T47D (cell line): Measurements from ENCODE around the gene MRI1.
"Not testable (repeated sequence)": the region's sequence is repeated elsewhere in the genome, so short reads cannot be mapped to it uniquely, and the experiment has no call there.

Source experiments
- DNase-seq, 2 experiments: peaks; one replicate each; pipeline versions ENCODE4 v3.0.0 to v3.0.0-alpha.2; 2011 to 2012; ENCODE audit warnings: low read depth in 1 of 2, low spot score in 1 of 2
- JUND ChIP-seq: IDR thresholded peaks from 2 replicates; pipeline ENCODE4 v1.6.1; 2012; ENCODE audit warnings: low read depth
- in situ Hi-C: cut with HindIII; loops from 2 replicates; pipeline ENCODE4 v1.10.0; 2016; ENCODE audit warnings: low sequenced_read_pairs, low pct_unique_long_range_greater_than_20kb

Gene MRI1

DNA sequence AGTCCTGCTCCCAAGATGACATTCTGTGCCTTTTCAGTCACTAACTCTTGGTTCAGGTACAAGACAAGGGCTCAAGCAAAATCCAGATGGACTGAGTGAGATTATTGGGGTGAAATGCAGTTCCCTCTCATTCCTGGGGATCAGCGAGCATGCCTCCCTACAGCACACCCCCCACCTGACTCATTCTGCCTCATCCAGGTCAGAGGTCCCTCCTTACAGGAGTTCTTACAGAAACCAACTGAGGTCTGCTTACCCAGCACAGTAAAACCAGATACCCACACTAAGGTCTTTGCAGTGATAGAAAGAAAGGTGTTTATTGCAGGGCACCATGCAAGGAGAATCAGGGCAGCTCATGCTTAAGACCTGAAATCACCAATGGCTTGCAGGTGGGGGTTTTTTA is 21.6 kb upstream of the MRI1 start:
- DNase-seq = no peak
- TF ChIP-seq JUND = no peak
- in situ Hi-C loops = no loop called here

DNA sequence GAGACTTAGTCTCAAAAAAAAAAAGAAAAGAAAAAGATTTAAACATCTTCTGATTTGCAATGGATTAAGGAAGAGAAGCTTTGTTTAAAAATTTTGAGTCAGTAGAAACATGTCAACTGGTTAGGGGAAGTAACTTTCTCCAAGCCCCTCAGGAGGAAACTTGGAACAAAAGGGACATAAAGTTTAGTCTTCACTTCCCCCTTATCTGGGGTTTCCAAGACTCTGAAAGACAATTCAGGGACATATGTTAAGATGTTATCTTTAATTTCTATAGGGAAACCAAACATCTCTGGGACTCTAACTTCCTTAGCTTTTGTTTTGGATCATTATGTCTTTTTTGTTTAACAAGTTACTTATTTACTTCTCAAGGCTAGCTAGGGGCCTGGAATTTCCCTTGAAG is 20.1 kb upstream of the MRI1 start:
- TF ChIP-seq JUND = no peak
- DNase-seq = no peak
- in situ Hi-C loops = no loop called here

DNA sequence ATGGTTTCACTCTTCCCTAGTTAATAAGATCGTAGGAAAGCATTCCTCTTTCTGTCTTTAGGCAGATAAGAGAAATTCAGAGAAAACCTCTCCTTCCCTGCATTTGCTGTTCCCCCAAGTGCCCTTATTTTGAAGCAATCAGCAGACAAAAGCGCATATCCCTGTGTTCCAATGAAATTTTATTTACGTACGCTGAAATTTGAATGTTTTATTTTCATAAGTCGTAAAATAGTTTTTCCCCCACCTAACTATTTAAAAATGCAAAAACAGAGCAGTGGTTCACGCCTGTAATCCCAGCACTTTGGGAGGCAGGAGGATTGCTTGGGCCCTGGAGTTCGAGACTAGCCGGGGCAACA is 17.2 kb upstream of the MRI1 start:
- in situ Hi-C loops = no loop called here
- no peak for DNase-seq
- TF ChIP-seq JUND = no peak

DNA sequence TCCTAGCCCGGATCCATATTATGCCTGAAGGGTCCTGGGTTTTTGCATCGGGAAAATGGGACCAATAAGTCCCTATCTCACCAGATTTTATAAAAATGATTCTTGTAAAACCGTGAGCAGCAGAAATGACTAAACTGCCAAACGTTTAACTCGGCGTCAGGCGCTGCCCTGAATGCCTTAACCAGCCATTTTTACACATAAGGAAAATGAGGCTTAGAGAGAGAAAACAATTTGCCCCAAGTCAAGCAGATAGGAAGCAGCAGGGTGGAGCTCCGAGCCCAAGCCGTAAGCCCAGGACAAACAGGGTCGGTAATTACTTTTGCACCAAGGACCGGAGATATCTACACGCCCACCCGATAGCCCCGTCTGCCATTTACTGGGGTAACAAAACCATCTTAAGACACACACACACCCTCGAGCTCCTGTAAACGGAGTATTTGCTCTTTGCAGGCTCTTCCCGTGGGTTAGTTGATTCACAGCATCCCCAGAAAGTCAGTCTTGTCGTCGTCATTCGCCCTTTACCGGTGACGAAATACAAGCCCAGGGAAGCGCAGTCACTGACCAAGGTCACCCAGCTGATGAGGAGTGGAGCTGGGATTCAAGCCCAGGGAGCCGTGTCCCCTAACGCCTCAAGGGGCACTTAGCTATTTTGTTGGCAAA is 16.0 kb upstream of the MRI1 start:
- in situ Hi-C loops = no loop called here
- TF ChIP-seq JUND = no peak
- DNase-seq = peak; percentile 11 to 27

DNA sequence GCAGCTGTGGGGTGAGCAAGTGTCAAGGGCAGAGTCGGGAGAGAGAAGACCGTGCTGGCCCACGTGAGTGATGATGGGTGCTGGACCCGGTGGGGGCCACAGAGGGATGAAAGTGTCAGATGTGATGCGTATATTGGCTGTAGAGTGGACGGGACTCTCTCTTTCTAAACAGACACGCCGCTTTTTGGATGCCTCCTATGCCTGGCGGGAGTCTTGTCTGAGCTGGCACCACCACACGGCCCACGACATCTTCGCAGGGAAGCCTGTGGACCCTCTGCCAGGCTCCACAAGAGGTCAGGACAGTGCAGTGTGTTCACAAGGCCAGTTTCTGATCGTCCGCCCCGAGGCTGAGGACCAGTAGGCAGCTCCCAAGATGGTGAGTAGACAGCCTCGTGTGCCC is 12.9 kb upstream of the MRI1 start:
- in situ Hi-C loops = no loop called here
- no peak for TF ChIP-seq JUND
- no peak for DNase-seq

DNA sequence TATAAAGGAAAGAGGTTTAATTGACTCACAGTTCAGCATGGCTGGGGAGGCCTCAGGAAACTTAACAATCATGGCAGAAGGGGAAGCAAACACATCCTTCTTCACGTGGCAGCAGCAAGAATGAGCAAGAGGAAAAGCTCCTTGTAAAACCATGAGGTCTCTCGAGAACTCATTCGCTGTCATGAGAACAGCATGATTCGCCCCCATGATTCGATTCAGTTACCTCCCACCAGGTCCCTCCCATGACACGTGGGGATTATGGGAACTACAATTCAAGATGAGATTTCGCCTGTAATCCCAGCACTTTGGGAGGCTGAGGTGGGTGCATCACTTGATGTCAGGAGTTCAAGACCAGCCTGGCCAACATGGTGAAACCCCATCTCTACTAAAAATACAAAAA is 10.7 kb upstream of the MRI1 start:
- DNase-seq, in situ Hi-C loops: not testable (repeated sequence)

DNA sequence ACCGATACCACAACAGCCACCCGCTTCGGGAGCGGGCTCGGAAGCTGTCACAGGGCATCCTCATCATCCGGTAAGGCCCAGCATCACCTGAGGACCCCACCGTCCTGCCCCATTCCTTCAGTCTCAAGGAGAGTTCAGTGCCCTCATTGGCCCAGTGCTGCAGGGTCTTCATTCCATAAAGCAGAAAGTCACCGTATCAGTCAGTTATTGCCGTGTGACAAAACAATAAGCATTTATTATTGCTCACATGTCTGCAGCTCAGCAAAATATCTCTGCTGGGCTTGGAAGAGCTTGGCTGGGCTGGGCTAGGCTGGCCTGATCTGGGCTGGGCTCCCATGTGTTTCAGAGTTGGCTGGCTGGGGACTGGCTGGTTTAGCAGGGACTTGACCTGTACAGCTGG is 8.1 kb upstream of the MRI1 start:
- TF ChIP-seq JUND = no peak
- in situ Hi-C loops = no loop called here
- DNase-seq = no peak

DNA sequence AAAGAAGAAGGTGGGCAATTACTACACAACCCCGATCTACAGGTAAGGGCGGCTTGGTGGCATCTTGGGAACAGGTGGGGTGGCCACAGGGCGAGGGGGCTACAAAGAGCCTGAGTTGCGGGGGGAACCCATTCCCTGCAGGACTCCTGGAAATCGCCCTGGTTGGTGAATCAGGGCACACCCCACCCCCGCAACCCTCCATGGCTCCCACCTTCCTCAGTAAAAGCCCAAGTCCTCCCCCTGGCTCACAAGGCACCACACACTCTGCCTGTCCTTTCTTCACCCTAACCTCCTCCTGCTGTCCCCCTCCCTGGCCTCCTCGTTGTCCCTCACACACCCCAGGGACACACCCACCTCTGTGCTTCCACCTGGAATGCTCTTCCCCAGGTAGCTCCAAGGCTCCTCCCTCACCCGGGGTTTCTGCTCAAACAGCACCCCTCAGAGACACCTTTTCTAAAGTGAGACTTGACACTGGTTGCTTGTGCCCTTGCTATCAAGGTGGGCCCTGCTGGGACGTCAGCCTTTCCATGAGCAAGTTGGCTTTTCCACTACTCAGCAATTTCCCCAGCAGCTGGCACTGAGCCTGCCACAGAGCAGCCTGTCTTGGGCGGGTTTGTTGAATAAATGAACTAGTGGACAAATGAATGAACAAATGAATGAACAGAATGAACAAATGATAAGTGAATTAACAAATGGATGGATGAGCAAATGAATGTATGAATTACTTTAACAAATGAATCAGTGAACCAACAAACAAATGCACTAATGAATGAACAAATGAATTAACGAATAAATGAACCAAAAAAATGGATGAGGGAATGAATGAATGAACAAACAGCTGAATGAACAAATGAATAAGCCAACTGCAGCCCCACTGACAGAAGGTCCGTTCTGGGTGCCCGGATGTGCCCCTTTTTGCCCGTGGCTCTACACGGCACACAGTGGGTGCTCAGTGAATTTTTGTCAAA is 6.2 kb upstream of the MRI1 start:
- no peak for DNase-seq
- in situ Hi-C loops = no loop called here
- TF ChIP-seq JUND = no peak

DNA sequence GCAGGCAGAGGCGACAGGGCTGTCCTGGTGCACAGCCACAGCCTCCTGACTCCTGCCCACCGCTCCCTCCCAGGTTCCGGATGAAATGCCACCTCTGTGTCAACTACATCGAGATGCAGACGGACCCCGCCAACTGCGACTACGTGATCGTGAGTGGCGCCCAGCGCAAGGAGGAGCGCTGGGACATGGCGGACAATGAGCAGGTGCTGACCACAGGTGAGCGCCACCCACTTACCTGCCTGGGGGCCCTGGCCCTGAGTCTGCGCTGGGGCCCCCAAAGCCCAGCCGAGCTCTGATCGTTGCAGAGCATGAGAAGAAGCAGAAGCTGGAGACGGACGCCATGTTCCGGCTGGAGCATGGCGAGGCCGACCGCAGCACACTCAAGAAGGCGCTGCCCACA is 5.5 kb upstream of the MRI1 start:
- TF ChIP-seq JUND = no peak
- in situ Hi-C loops = no loop called here
- no peak for DNase-seq

DNA sequence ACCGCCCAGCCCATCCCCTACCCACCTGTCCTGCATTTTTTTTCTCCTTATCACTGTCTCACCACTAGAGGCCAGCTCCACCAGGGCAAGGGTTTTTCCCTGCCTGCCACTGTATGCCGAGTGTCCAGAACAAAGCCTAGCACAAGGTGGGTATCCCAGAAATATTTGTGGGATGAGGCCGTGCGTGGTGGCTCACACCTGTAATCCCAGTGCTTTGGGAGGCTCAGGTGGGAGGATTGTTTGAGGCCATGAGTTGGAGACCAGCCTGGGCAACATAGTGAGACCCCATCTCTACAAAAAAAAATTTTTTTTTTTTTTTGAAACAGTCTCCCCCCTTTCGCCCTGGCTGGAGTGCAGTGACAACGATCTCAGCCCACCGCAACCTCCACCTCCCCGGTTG is 2.9 kb upstream of the MRI1 start:
- no peak for DNase-seq
- in situ Hi-C loops = no loop called here
- no peak for TF ChIP-seq JUND

DNA sequence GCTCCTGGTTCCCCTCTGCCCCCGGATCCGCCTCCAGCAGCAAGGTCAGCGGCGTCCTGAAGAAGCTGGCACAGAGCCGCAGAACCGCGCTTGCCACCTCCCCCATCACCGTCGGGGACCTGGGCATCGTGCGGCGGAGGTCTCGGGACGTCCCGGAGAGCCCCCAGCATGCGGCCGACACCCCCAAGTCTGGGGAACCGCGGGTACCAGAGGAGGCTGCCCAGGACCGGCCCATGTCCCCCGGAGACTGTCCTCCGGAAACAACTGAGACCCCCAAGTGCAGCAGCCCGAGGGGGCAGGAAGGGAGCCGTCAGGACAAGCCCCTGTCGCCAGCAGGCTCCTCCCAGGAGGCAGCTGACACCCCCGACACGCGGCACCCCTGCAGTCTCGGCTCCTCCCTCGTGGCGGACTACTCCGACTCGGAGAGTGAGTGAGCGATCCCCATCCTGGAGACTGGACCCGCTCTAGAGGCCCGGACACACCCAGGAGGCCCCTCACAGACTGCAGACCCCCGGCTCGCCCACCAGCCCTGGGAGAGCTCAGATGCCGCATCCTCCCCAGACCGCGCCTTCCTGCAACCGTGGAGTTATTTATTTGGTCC is 1.6 kb upstream of the MRI1 start:
- in situ Hi-C loops = no loop called here
- no peak for TF ChIP-seq JUND
- no peak for DNase-seq

DNA sequence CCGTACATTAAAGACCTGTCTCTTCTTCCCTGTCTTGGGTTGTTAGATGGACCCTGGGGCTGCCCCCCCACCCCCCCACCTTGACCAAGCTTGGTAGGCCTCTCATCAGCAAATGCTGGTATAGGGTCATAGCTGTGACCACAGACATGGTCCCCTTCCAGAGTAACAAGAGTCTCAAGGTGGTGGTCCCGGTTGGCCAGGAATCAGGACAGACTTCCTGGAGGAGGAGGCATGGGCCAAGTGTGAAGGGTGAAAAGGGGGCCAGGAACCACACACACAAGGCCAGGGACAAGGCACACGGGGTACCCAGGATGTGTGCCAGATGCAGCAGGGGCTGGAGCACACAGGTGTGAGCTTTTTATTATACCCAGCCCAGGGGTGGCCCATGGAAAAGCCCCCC is 1.1 kb upstream of the MRI1 start:
- no peak for DNase-seq
- in situ Hi-C loops = no loop called here
- no peak for TF ChIP-seq JUND

DNA sequence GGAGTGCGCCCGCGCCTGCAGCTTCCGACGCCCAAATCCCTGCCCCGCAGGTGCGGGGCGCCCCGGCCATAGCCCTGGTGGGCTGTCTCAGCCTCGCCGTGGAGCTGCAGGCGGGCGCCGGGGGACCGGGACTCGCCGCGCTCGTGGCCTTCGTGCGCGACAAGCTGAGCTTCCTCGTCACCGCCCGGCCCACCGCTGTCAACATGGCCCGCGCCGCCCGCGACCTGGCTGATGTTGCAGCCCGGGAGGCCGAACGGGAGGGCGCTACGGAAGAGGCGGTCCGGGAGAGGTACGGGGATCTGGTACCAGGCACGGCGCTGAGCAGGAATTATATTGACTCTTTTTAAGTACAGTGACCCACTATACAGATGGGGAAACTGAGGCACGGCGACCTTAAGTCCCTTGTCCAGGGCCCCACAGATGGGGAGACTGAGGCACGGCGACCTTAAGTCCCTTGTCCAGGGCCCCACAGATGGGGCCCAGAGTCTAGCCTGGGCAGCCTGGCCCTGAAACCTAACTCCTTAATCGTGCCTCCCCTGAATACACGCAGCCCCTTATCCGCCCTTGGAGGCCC is 586 bp downstream of the MRI1 start:
- TF ChIP-seq JUND = no peak
- in situ Hi-C loops = no loop called here
- DNase-seq = no peak
